Astrocyte (in vitro differentiated cells and primary cell): ENCODE results near the gene RHBG. TPM values are rescaled to one million over a fixed set of nuclear protein-coding genes. Genes with fewer than 3 reads are reported as not detected.

Source experiments
- DNase-seq: peaks from one replicate; pipeline ENCODE4 v3.0.0-alpha.2; 2010; ENCODE audit warnings: low read depth
- FAIRE-seq: peaks from 2 replicates; lab custom pipeline; 2011; peaks lifted over from hg19 to GRCh38; lab: Jason Lieb, UNC
- H2AFZ ChIP-seq: 2 replicates; pipeline ENCODE4 v1.6.0; 2012; ENCODE audit warnings: low read depth, low read length, inconsistent platforms
- H3K27ac ChIP-seq: 2 replicates; pipeline ENCODE4 v1.5.1; 2011; ENCODE audit warnings: low read depth, low read length, inconsistent platforms
- H3K27me3 ChIP-seq: 2 replicates; pipeline ENCODE4 v1.6.0; 2011; ENCODE audit warnings: low read length, inconsistent platforms; ENCODE audit not compliant: insufficient read depth
- H3K36me3 ChIP-seq: 2 replicates; pipeline ENCODE4 v1.5.1; 2011; ENCODE audit warnings: low read length, inconsistent platforms; ENCODE audit not compliant: insufficient read depth
- H3K4me1 ChIP-seq: 2 replicates; pipeline ENCODE4 v1.5.1; 2011; ENCODE audit warnings: low read length, inconsistent platforms; ENCODE audit not compliant: insufficient read depth
- H3K4me2 ChIP-seq: 2 replicates; pipeline ENCODE4 v1.6.0; 2012; ENCODE audit warnings: low read length, inconsistent platforms
- H3K4me3 ChIP-seq: 2 replicates; pipeline ENCODE4 v1.5.1; 2011; ENCODE audit warnings: low read depth, mild to moderate bottlenecking, low read length, inconsistent platforms; ENCODE audit not compliant: insufficient read depth
- H3K79me2 ChIP-seq: 2 replicates; pipeline ENCODE4 v1.6.0; 2012; ENCODE audit warnings: mild to moderate bottlenecking, low read length, inconsistent platforms; ENCODE audit not compliant: insufficient read depth
- H3K9ac ChIP-seq: 2 replicates; pipeline ENCODE4 v1.6.0; 2012; ENCODE audit warnings: mild to moderate bottlenecking, low read length, inconsistent platforms
- H3K9me3 ChIP-seq: 2 replicates; pipeline ENCODE4 v1.5.1; 2012; ENCODE audit warnings: low read depth, mild to moderate bottlenecking, low read length, inconsistent platforms; ENCODE audit not compliant: insufficient read depth
- H4K20me1 ChIP-seq: 2 replicates; pipeline ENCODE4 v1.6.0; 2012; ENCODE audit warnings: low read length, inconsistent platforms; ENCODE audit not compliant: insufficient read depth
- H3K27ac Mint-ChIP-seq: one replicate; pipeline ENCODE4 v1.8.0; 2021; ENCODE audit warnings: mild to moderate bottlenecking, mixed read lengths; ENCODE audit not compliant: unreplicated experiment
- H3K27me3 Mint-ChIP-seq: one replicate; pipeline ENCODE4 v1.8.0; 2021; ENCODE audit warnings: low read depth, mixed read lengths; ENCODE audit not compliant: unreplicated experiment
- H3K36me3 Mint-ChIP-seq: one replicate; pipeline ENCODE4 v1.8.0; 2021; ENCODE audit warnings: low read depth, mixed read lengths; ENCODE audit not compliant: unreplicated experiment
- H3K4me1 Mint-ChIP-seq: one replicate; pipeline ENCODE4 v1.8.0; 2021; ENCODE audit warnings: low read depth, mixed read lengths; ENCODE audit not compliant: unreplicated experiment
- H3K4me3 Mint-ChIP-seq: one replicate; pipeline ENCODE4 v1.8.0; 2021; ENCODE audit warnings: mild to moderate bottlenecking, moderate library complexity, mixed read lengths; ENCODE audit not compliant: unreplicated experiment
- H3K9me3 Mint-ChIP-seq: one replicate; pipeline ENCODE4 v1.8.0; 2021; ENCODE audit warnings: mild to moderate bottlenecking, mixed read lengths; ENCODE audit not compliant: unreplicated experiment
- CTCF ChIP-seq: IDR thresholded peaks from 2 replicates; pipeline ENCODE4 v1.5.1; 2011; ENCODE audit warnings: low read depth, mild to moderate bottlenecking, inconsistent platforms, low read length, moderate library complexity; ENCODE audit not compliant: insufficient read depth
- EZH2 ChIP-seq: IDR thresholded peaks from 2 replicates; pipeline ENCODE4 v1.6.1; 2012; ENCODE audit warnings: mild to moderate bottlenecking, low read length, inconsistent platforms; ENCODE audit not compliant: insufficient read depth
- total RNA-seq: library from RNA; stranded (reverse); gene quantifications from 2 replicates; pipeline ENCODE4 v1.2.1, GENCODE V29; 2021

Gene RHBG
- total RNA-seq, 1 donor from 2014 or later: not detected

- TF ChIP-seq CTCF (no peak), EZH2 (no peak)
- Histone ChIP-seq H3K4me2 (peak overlapping the region; percentile 86), H3K79me2 (peaks cover 47% of the 10 kb centered on the region), H2AFZ (peak overlapping the region; percentile 89), H3K4me1 (peaks cover 17% of the 10 kb centered on the region), H3K36me3 (peaks cover 35% of the 10 kb centered on the region), H3K27me3 (no peaks in the 10 kb centered on the region), H4K20me1 (peaks cover 47% of the 10 kb centered on the region), H3K9ac (peak overlapping the region; percentile 91), H3K9me3 (no peaks in the 10 kb centered on the region), H3K4me3 (peak overlapping the region; percentile 93), H3K27ac (peak overlapping the region; percentile 76)
- Mint-ChIP-seq H3K36me3 (peaks cover 10% of the 10 kb centered on the region), H3K4me1 (peaks cover 1% of the 10 kb centered on the region), H3K27ac (peak overlapping the region; percentile 95), H3K4me3 (peak overlapping the region; percentile 100), H3K27me3 (no peaks in the 10 kb centered on the region), H3K9me3 (peaks cover 2% of the 10 kb centered on the region)
- no peak for FAIRE-seq
- DNase-seq: no peak
Observed at GRCh38 chr1:156337052-156337887, 31.7 kb upstream of the RHBG start.

- Histone ChIP-seq H3K4me3 (peak overlapping the region; percentile 93), H3K27ac (peak overlapping the region; percentile 76), H4K20me1 (peaks cover 43% of the 10 kb centered on the region), H3K27me3 (no peaks in the 10 kb centered on the region), H2AFZ (peak overlapping the region; percentile 89), H3K36me3 (peaks cover 29% of the 10 kb centered on the region), H3K4me2 (peak overlapping the region; percentile 86), H3K9ac (peak overlapping the region; percentile 91), H3K79me2 (peaks cover 47% of the 10 kb centered on the region), H3K9me3 (no peaks in the 10 kb centered on the region), H3K4me1 (peaks cover 17% of the 10 kb centered on the region)
- H3K9me3 Mint-ChIP-seq: peaks cover 2% of the 10 kb centered on the region
- H3K27me3 Mint-ChIP-seq: no peaks in the 10 kb centered on the region
- no peak for DNase-seq
- TF ChIP-seq EZH2 (no peak), CTCF (no peak)
- H3K4me3 Mint-ChIP-seq: peak overlapping the region; percentile 100
- H3K27ac Mint-ChIP-seq: peak overlapping the region; percentile 95
- no peak for FAIRE-seq
- peaks cover 10% of the 10 kb centered on the region for H3K36me3 Mint-ChIP-seq
- H3K4me1 Mint-ChIP-seq: peaks cover 1% of the 10 kb centered on the region
Observed at GRCh38 chr1:156337888-156338179, 31.2 kb upstream of the RHBG start.
